IMR-90 (cell line): ENCODE data around the gene TRIM21. TPM values are rescaled to one million over a fixed set of nuclear protein-coding genes. Genes with fewer than 3 reads are reported as not detected.

Experiments used
- ATAC-seq: fragments of 200-7000 bp; cut with Tn5 transposase; 2 replicates; pipeline ENCODE4 v1.9.1; 2020; ENCODE audit warnings: low read depth, mild to moderate bottlenecking, moderate library complexity
- BruUV-seq: library from RNA; stranded (reverse); fragments of 400-500 nt; replicated peaks from 2 replicates; lab custom pipeline; 2021; lab: Mats Ljungman, UMichigan
- CTCF ChIA-PET: fragments of 300-600 bp; formaldehyde crosslinking; extraction: SDS; loops from one replicate; lab custom pipeline; 2021; ENCODE audit warnings: antibody characterized with exemption; lab: Yijun Ruan, JAX
- POLR2A ChIA-PET: fragments of 300-600 bp; sonication (Branson Sonifier 250); formaldehyde crosslinking; loops from one replicate; lab custom pipeline; 2022; ENCODE audit warnings: antibody characterized with exemption; ENCODE audit not compliant: unreplicated experiment; lab: Charles Lee
- DNase-seq: peaks from one replicate; pipeline ENCODE4 v3.0.0; 2013
- H2AFZ ChIP-seq: replicated peaks from 2 replicates; pipeline ENCODE3; 2013; ENCODE audit warnings: low read length, mild to moderate bottlenecking; ENCODE audit not compliant: poor library complexity
- H2AK5ac ChIP-seq: 2 replicates; pipeline ENCODE4 v1.6.1; 2013; ENCODE audit warnings: low read depth, low read length, inconsistent platforms
- H2AK9ac ChIP-seq: replicated peaks from 2 replicates; pipeline ENCODE3; 2013; ENCODE audit warnings: mild to moderate bottlenecking, low read depth, low read length, moderate library complexity; ENCODE audit not compliant: poor library complexity
- H2BK120ac ChIP-seq: 2 replicates; pipeline ENCODE4 v1.6.1; 2013; ENCODE audit warnings: low read depth, low read length, inconsistent platforms
- H2BK15ac ChIP-seq: 3 replicates; pipeline ENCODE4 v1.6.1; 2013; ENCODE audit warnings: low read depth, low read length, inconsistent platforms
- H2BK20ac ChIP-seq: 2 replicates; pipeline ENCODE4 v1.6.1; 2013; ENCODE audit warnings: low read depth, mild to moderate bottlenecking, inconsistent platforms, low read length, moderate library complexity
- H2BK5ac ChIP-seq: 2 replicates; pipeline ENCODE4 v1.6.1; 2013; ENCODE audit warnings: mild to moderate bottlenecking, low read depth, low read length, inconsistent platforms; ENCODE audit not compliant: poor library complexity, severe bottlenecking
- H3K14ac ChIP-seq: replicated peaks from 2 replicates; pipeline ENCODE4 v1.6.1; 2013; ENCODE audit warnings: low read depth, low read length, inconsistent platforms
- H3K18ac ChIP-seq: 2 replicates; pipeline ENCODE4 v1.6.1; 2013; ENCODE audit warnings: low read depth, low read length, control low read depth
- H3K23ac ChIP-seq: 2 replicates; pipeline ENCODE4 v1.6.1; 2013; ENCODE audit warnings: low read depth, low read length, inconsistent platforms
- H3K27ac ChIP-seq: 2 replicates; pipeline ENCODE4 v1.5.1; 2013; ENCODE audit warnings: mild to moderate bottlenecking, control low read depth, low read length; ENCODE audit not compliant: insufficient read depth
- H3K27me3 ChIP-seq: 2 replicates; pipeline ENCODE4 v1.6.1; 2013; ENCODE audit warnings: low read length; ENCODE audit not compliant: control insufficient read depth, insufficient read depth
- H3K36me3 ChIP-seq: 2 replicates; pipeline ENCODE4 v1.6.1; 2013; ENCODE audit warnings: low read length, mixed read lengths; ENCODE audit not compliant: control insufficient read depth, insufficient read depth
- H3K4ac ChIP-seq: 2 replicates; pipeline ENCODE4 v1.6.1; 2013; ENCODE audit warnings: low read depth, low read length, inconsistent platforms
- H3K4me1 ChIP-seq: 2 replicates; pipeline ENCODE4 v1.6.1; 2013; ENCODE audit warnings: low read length, mixed read lengths; ENCODE audit not compliant: control insufficient read depth, insufficient read depth
- H3K4me2 ChIP-seq: 2 replicates; pipeline ENCODE4 v1.6.1; 2013; ENCODE audit warnings: low read depth, mild to moderate bottlenecking, control low read depth, low read length, moderate library complexity
- H3K4me3 ChIP-seq: 2 replicates; pipeline ENCODE4 v1.5.1; 2013; ENCODE audit warnings: low read depth, mild to moderate bottlenecking, control low read depth, low read length, moderate library complexity; ENCODE audit not compliant: insufficient read depth
- H3K56ac ChIP-seq: 2 replicates; pipeline ENCODE4 v1.6.1; 2013; ENCODE audit warnings: low read length, inconsistent platforms; ENCODE audit not compliant: insufficient read depth; ENCODE audit errors: extremely low read depth
- H3K79me1 ChIP-seq, 2 experiments: 2 replicates each; pipeline ENCODE4 v1.6.1; 2013; ENCODE audit warnings: low read length in 2 of 2, inconsistent platforms in 1 of 2, low read depth in 1 of 2
- H3K9ac ChIP-seq: 2 replicates; pipeline ENCODE4 v1.6.1; 2013; ENCODE audit warnings: low read depth, low read length, control low read depth
- H3K9me1 ChIP-seq: 2 replicates; pipeline ENCODE4 v1.6.1; 2013; ENCODE audit warnings: low read length, inconsistent platforms; ENCODE audit not compliant: insufficient read depth
- H3K9me3 ChIP-seq: 2 replicates; pipeline ENCODE4 v1.6.1; 2013; ENCODE audit warnings: low read length; ENCODE audit not compliant: control insufficient read depth, insufficient read depth
- H4K20me1 ChIP-seq: 2 replicates; pipeline ENCODE4 v1.6.1; 2013; ENCODE audit warnings: low read length, inconsistent platforms; ENCODE audit not compliant: insufficient read depth
- H4K5ac ChIP-seq: 2 replicates; pipeline ENCODE4 v1.6.1; 2013; ENCODE audit warnings: mild to moderate bottlenecking, low read depth, low read length, control low read depth
- H4K8ac ChIP-seq, 2 experiments: 2 replicates each; pipeline ENCODE4 v1.6.1; 2013; ENCODE audit warnings: low read depth in 2 of 2, low read length in 2 of 2, control low read depth in 1 of 2, inconsistent platforms in 1 of 2
- H4K91ac ChIP-seq: 2 replicates; pipeline ENCODE4 v1.6.1; 2013; ENCODE audit warnings: low read depth, low read length, inconsistent platforms; ENCODE audit not compliant: insufficient read depth
- CEBPB ChIP-seq: IDR thresholded peaks from 2 replicates; pipeline ENCODE4 v1.6.1; 2012; ENCODE audit warnings: low read depth, low read length, improper control_type of control experiment
- CHD1 ChIP-seq: IDR thresholded peaks from 2 replicates; pipeline ENCODE4 v1.6.1; 2012; ENCODE audit warnings: low read depth, low read length, improper control_type of control experiment
- CTCF ChIP-seq: conservative IDR thresholded peaks from 2 replicates; pipeline ENCODE4 v1.5.1; 2012; ENCODE audit warnings: mild to moderate bottlenecking, low read depth, low read length, improper control_type of control experiment
- FOS ChIP-seq: fragments of 150-350 bp; IDR thresholded peaks from 2 replicates; pipeline ENCODE4 v1.6.1; 2016; ENCODE audit warnings: low read depth, low read length
- MAFK ChIP-seq: IDR thresholded peaks from 2 replicates; pipeline ENCODE4 v1.6.1; 2012; ENCODE audit warnings: low read depth, low read length, improper control_type of control experiment
- MAZ ChIP-seq: IDR thresholded peaks from 2 replicates; pipeline ENCODE4 v1.6.1; 2012; ENCODE audit warnings: low read depth, mild to moderate bottlenecking, low read length, improper control_type of control experiment, moderate library complexity, borderline replicate concordance
- MXI1 ChIP-seq: IDR thresholded peaks from 2 replicates; pipeline ENCODE4 v1.6.1; 2012; ENCODE audit warnings: low read depth, mild to moderate bottlenecking, low read length, moderate library complexity, borderline replicate concordance
- POLR2A ChIP-seq: IDR thresholded peaks from 2 replicates; pipeline ENCODE4 v1.6.1; 2012; ENCODE audit warnings: mild to moderate bottlenecking, low read depth, low read length
- RAD21 ChIP-seq: IDR thresholded peaks from 2 replicates; pipeline ENCODE4 v1.6.1; 2012; ENCODE audit warnings: low read length, improper control_type of control experiment
- RFX5 ChIP-seq: IDR thresholded peaks from 2 replicates; pipeline ENCODE4 v1.8.0; 2012; ENCODE audit warnings: low read depth, mild to moderate bottlenecking, low read length, moderate library complexity
- SMC3 ChIP-seq: fragments of 150-350 bp; IDR thresholded peaks from 2 replicates; pipeline ENCODE4 v1.6.1; 2016; ENCODE audit warnings: low read depth, mild to moderate bottlenecking, antibody characterized with exemption, low read length, moderate library complexity
- USF2 ChIP-seq: fragments of 150-350 bp; IDR thresholded peaks from 2 replicates; pipeline ENCODE4 v1.6.1; 2017; ENCODE audit warnings: mild to moderate bottlenecking, antibody characterized with exemption, low read length, low read depth
- WGBS, 2 experiments: methylation state at CpG; one replicate each; pipeline versions ENCODE4 v1.1.5 to v1.1.7; 2013; ENCODE audit warnings: missing lambda C conversion rate in 2 of 2; ENCODE audit not compliant: insufficient read length in 1 of 2; ENCODE audit errors: extremely low coverage in 2 of 2; 5-methylcytosine and 5-hydroxymethylcytosine counted together
- dilution Hi-C: fragments of 300-500 bp; cut with HindIII; formaldehyde crosslinking; loops from one replicate; pipeline ENCODE4 v1.14.3; 2018; ENCODE audit warnings: low sequenced_read_pairs; ENCODE audit not compliant: unreplicated experiment
- in situ Hi-C: fragments of 300-500 bp; cut with MboI; formaldehyde crosslinking; loops from 3 replicates; pipeline ENCODE4 v1.14.3; 2019; ENCODE audit warnings: low sequenced_read_pairs, inconsistent platforms, mixed read lengths
- intact Hi-C: fragments of 100-400 bp; cut with micrococcal nuclease; formaldehyde crosslinking; loops from 2 replicates; pipeline ENCODE4 v1.10.0; 2022
- polyA plus RNA-seq, 3 experiments: library from polyadenylated mRNA; depleted of rRNA; stranded (reverse); fragments of >200 nt; gene quantifications; 2 replicates each; pipeline ENCODE4 v1.2.3, GENCODE V29; 2012; ENCODE audit warnings: low replicate concordance in 1 of 3
- total RNA-seq: library from RNA; depleted of rRNA; stranded (reverse); fragments of >200 nt; gene quantifications from 2 replicates; pipeline ENCODE4 v1.2.3, GENCODE V29; 2012
- TF ChIP-seq, protein P1 (sequence below): fragments of 150-350 bp; IDR thresholded peaks from 2 replicates; pipeline ENCODE4 v1.6.1; 2016; ENCODE audit warnings: low read depth, mild to moderate bottlenecking, low read length, moderate library complexity, borderline replicate concordance

TRIM21 gene
- total and polyA plus RNA-seq, 2 of the 4 experiments (the other 2 are of a cell fraction): 13.9 to 19.2 TPM

DNA sequence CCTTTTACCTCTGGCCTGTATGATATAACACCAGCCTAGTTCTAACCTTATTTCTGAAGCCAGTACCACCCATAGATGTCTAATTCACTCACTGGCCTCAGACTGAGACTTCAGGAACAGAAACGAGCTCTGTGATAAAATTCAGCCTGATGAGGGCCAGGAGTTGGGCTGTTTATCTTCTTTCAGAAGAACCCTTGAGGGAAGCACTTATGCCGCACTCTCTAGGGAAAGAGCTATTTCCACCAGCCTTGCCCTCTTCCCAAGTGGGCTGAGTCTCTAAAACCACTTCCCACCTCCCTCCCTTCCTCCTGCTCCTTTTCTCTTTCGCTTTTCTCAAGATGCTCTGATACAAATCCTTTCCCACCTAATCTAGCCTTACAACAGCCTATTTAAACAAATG, 23.3 kb downstream of the TRIM21 start:
- Histone ChIP-seq H2BK15ac (no peak overlapping the region), H2BK5ac (no peak overlapping the region), H3K4me2 (no peak overlapping the region), H2AFZ (no peak overlapping the region), H3K23ac (no peak overlapping the region), H4K20me1 (no peaks in the 10 kb centered on the region), H4K5ac (no peak overlapping the region), H3K27ac (no peak overlapping the region), H2BK20ac (no peak overlapping the region), H3K56ac (no peak overlapping the region), H2AK9ac (no peak overlapping the region), H3K9me3 (no peaks in the 10 kb centered on the region), H3K9ac (no peak overlapping the region), H3K4ac (no peak overlapping the region), H3K4me1 (no peaks in the 10 kb centered on the region), H3K9me1 (no peaks in the 10 kb centered on the region), H3K4me3 (no peak overlapping the region), H4K8ac (no peak overlapping the region), H3K27me3 (no peaks in the 10 kb centered on the region), H3K36me3 (no peaks in the 10 kb centered on the region), H2AK5ac (no peak overlapping the region), H3K79me1 (no peaks in the 10 kb centered on the region), H3K14ac (no peak overlapping the region), H3K18ac (no peak overlapping the region), H4K91ac (no peak overlapping the region), H2BK120ac (no peak overlapping the region)
- TF ChIP-seq RAD21 (no peak), USF2 (no peak), POLR2A (no peak), FOS (no peak), CEBPB (no peak), MXI1 (no peak), CHD1 (no peak), SMC3 (no peak), RFX5 (no peak), CTCF (no peak), MAZ (no peak), MAFK (no peak)
- TF ChIP-seq, protein P1, sequence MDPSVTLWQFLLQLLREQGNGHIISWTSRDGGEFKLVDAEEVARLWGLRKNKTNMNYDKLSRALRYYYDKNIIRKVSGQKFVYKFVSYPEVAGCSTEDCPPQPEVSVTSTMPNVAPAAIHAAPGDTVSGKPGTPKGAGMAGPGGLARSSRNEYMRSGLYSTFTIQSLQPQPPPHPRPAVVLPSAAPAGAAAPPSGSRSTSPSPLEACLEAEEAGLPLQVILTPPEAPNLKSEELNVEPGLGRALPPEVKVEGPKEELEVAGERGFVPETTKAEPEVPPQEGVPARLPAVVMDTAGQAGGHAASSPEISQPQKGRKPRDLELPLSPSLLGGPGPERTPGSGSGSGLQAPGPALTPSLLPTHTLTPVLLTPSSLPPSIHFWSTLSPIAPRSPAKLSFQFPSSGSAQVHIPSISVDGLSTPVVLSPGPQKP: no peak
- ATAC-seq (no peak), DNase-seq (no peak)
- dilution Hi-C loops: no loop called here
- in situ Hi-C loops: no loop called here
- intact Hi-C loops: no loop called here
- POLR2A ChIA-PET: no interaction called here
- 86% methylated on average over 1 of the region's 3 CpGs; no CpG with 5 or more reads in 1 of the 2 experiments for WGBS, 2 experiments
- BruUV-seq: no TSS peak
- CTCF ChIA-PET: no interaction called here
